HCT116 (cell line): ENCODE results near the gene WSB1. TPM values are rescaled to one million over a fixed set of nuclear protein-coding genes. Genes with fewer than 3 reads are reported as not detected.

Experiments used
- ATAC-seq: fragments of 200-7000 bp; cut with Tn5 transposase; 2 replicates; pipeline ENCODE4 v1.9.1; 2020; ENCODE audit warnings: mild to moderate bottlenecking, moderate library complexity
- BruUV-seq: library from RNA; stranded (reverse); fragments of 400-500 nt; replicated peaks from 2 replicates; lab custom pipeline; 2021; lab: Mats Ljungman, UMichigan
- CTCF ChIA-PET: fragments of 300-600 bp; sonication (Branson Sonifier 250); formaldehyde crosslinking; loops from one replicate; lab custom pipeline; 2021; ENCODE audit warnings: antibody characterized with exemption; lab: Charles Lee
- POLR2A ChIA-PET: fragments of 300-600, 350-600 bp; sonication (Branson Sonifier 250); formaldehyde crosslinking; loops from one replicate; lab custom pipeline; 2021; ENCODE audit warnings: antibody characterized with exemption; lab: Charles Lee
- RAD21 ChIA-PET, 2 experiments: fragments of 300-600 bp; sonication (Branson Sonifier 250); formaldehyde crosslinking; loops; one replicate each; lab custom pipeline; 2023; ENCODE audit warnings: low total read pairs in 2 of 2; ENCODE audit not compliant: uncharacterized antibody in 2 of 2, unreplicated experiment in 2 of 2, low non-redundant PET in 1 of 2; lab: Charles Lee
- DNase-seq: peaks from one replicate; pipeline ENCODE4 v3.0.0-alpha.2; 2010; ENCODE audit warnings: low read depth, low spot score
- H2AFZ ChIP-seq: fragments of 200-600 bp; shearing (Covaris generic), sonication (generic); 2 replicates; pipeline ENCODE4 v1.6.1; 2017; ENCODE audit warnings: low read depth, mixed run types, mixed read lengths, antibody characterized with exemption, low read length; ENCODE audit not compliant: poor library complexity, severe bottlenecking
- H3K27ac ChIP-seq: 2 replicates; pipeline ENCODE4 v1.5.1; 2012; ENCODE audit warnings: low read depth, low read length
- H3K27me3 ChIP-seq: fragments of 200-600 bp; sonication (generic); 2 replicates; pipeline ENCODE4 v1.6.1; 2016; ENCODE audit warnings: mixed run types, low read length, mixed read lengths; ENCODE audit not compliant: insufficient read depth
- H3K36me3 ChIP-seq, 2 experiments: fragments of 200-500 bp in 1 of 2; fragments of 200-600 bp in 1 of 2; sonication (Bioruptor generic) in 1 of 2; sonication (generic) in 1 of 2; 2 replicates each; pipeline versions ENCODE4 v1.5.1 to v1.6.1; 2014 to 2016; ENCODE audit warnings: low read length in 2 of 2, inconsistent platforms in 1 of 2, mixed read lengths in 1 of 2, mixed run types in 1 of 2; ENCODE audit not compliant: insufficient read depth in 2 of 2, control insufficient read depth in 1 of 2
- H3K4me1 ChIP-seq, 2 experiments: fragments of 200-600 bp in 1 of 2; sonication (generic) in 1 of 2; 2 replicates each; pipeline versions ENCODE4 v1.5.1 to v1.6.1; 2012 to 2017; ENCODE audit warnings: low read length in 2 of 2, inconsistent platforms in 1 of 2, mild to moderate bottlenecking in 1 of 2, mixed read lengths in 1 of 2, mixed run types in 1 of 2, moderate library complexity in 1 of 2; ENCODE audit not compliant: insufficient read depth in 2 of 2, control insufficient read depth in 1 of 2
- H3K4me2 ChIP-seq: fragments of 200-600 bp; sonication (generic); 2 replicates; pipeline ENCODE4 v1.6.1; 2017; ENCODE audit warnings: mixed run types, low read length, mixed read lengths
- H3K4me3 ChIP-seq, 2 experiments: fragments of 200-600 bp in 1 of 2; sonication (generic) in 1 of 2; replicated peaks in 1 of 2; 2 replicates each; pipeline ENCODE4 v1.5.1; 2011 to 2016; ENCODE audit warnings: low read length in 2 of 2, control low read depth in 1 of 2, low read depth in 1 of 2, mild to moderate bottlenecking in 1 of 2, mixed read lengths in 1 of 2, mixed run types in 1 of 2
- H3K79me2 ChIP-seq: fragments of 200-600 bp; sonication (generic); 2 replicates; pipeline ENCODE4 v1.6.1; 2017; ENCODE audit warnings: mild to moderate bottlenecking, mixed run types, low read length, moderate library complexity, mixed read lengths; ENCODE audit not compliant: insufficient read depth
- H3K9ac ChIP-seq: fragments of 200-600 bp; sonication (generic); 2 replicates; pipeline ENCODE4 v1.6.1; 2016; ENCODE audit warnings: low read length, mixed read lengths
- H3K9me2 ChIP-seq: fragments of 200-600 bp; sonication (generic), shearing (Covaris generic); 2 replicates; pipeline ENCODE4 v1.6.1; 2017; ENCODE audit warnings: mixed run types, mild to moderate bottlenecking, moderate library complexity; ENCODE audit not compliant: insufficient read depth
- H3K9me3 ChIP-seq, 2 experiments: fragments of 200-500 bp in 1 of 2; fragments of 200-600 bp in 1 of 2; sonication (Bioruptor generic) in 1 of 2; sonication (generic) in 1 of 2; 2 replicates each; pipeline ENCODE4 v1.6.1; 2014 to 2017; ENCODE audit warnings: low read length in 2 of 2, mixed read lengths in 2 of 2, inconsistent platforms in 1 of 2, low read depth in 1 of 2, mild to moderate bottlenecking in 1 of 2, mixed run types in 1 of 2, moderate library complexity in 1 of 2; ENCODE audit not compliant: control insufficient read depth in 1 of 2, insufficient read depth in 1 of 2
- H4K20me1 ChIP-seq: fragments of 200-600 bp; sonication (generic), shearing (Covaris generic); 2 replicates; pipeline ENCODE4 v1.6.1; 2017; ENCODE audit warnings: mixed run types, mild to moderate bottlenecking, moderate library complexity; ENCODE audit not compliant: insufficient read depth
- CBX3 ChIP-seq: IDR thresholded peaks from 2 replicates; pipeline ENCODE4 v1.6.1; 2012; ENCODE audit warnings: low read depth
- CEBPB ChIP-seq: IDR thresholded peaks from 2 replicates; pipeline ENCODE4 v1.6.1; 2012; ENCODE audit warnings: low read depth
- EGR1 ChIP-seq: IDR thresholded peaks from 2 replicates; pipeline ENCODE4 v1.6.1; 2012; ENCODE audit warnings: low read depth
- ELF1 ChIP-seq: IDR thresholded peaks from 2 replicates; pipeline ENCODE4 v1.6.1; 2012; ENCODE audit warnings: low read depth, borderline replicate concordance
- EZH2 ChIP-seq: fragments of 200-600 bp; sonication (generic); IDR thresholded peaks from 2 replicates; pipeline ENCODE4 v1.6.1; 2017; ENCODE audit warnings: antibody characterized with exemption, mixed run types
- FOSL1 ChIP-seq: IDR thresholded peaks from 2 replicates; pipeline ENCODE4 v1.6.1; 2012; ENCODE audit warnings: low read depth
- JUND ChIP-seq: IDR thresholded peaks from 2 replicates; pipeline ENCODE4 v1.6.1; 2012
- MAX ChIP-seq: IDR thresholded peaks from 2 replicates; pipeline ENCODE4 v1.6.1; 2012
- POLR2A ChIP-seq: IDR thresholded peaks from 2 replicates; pipeline ENCODE4 v1.7.0; 2011; ENCODE audit warnings: borderline replicate concordance; ENCODE audit not compliant: insufficient read depth, insufficient read length; ENCODE audit errors: extremely low read depth
- POLR2AphosphoS5 ChIP-seq: IDR thresholded peaks from 2 replicates; pipeline ENCODE4 v1.6.1; 2011; ENCODE audit warnings: mild to moderate bottlenecking, low read depth, low read length, moderate library complexity
- RAD21 ChIP-seq: IDR thresholded peaks from 2 replicates; pipeline ENCODE4 v1.6.1; 2012; ENCODE audit warnings: low read depth, mild to moderate bottlenecking
- REST ChIP-seq: IDR thresholded peaks from 2 replicates; pipeline ENCODE4 v1.6.1; 2012; ENCODE audit warnings: low read depth
- SIN3A ChIP-seq: IDR thresholded peaks from 2 replicates; pipeline ENCODE4 v1.6.1; 2012; ENCODE audit warnings: low read depth
- SRF ChIP-seq: IDR thresholded peaks from 2 replicates; pipeline ENCODE4 v1.6.1; 2012; ENCODE audit warnings: low read depth
- YY1 ChIP-seq: IDR thresholded peaks from 2 replicates; pipeline ENCODE4 v1.6.1; 2011; ENCODE audit warnings: low read length, low read depth, moderate library complexity, mild to moderate bottlenecking; ENCODE audit not compliant: insufficient replicate concordance; ENCODE audit errors: extremely low read depth
- ZBTB33 ChIP-seq: IDR thresholded peaks from 2 replicates; pipeline ENCODE4 v1.6.1; 2011; ENCODE audit warnings: mild to moderate bottlenecking, low read length, moderate library complexity; ENCODE audit not compliant: insufficient replicate concordance; ENCODE audit errors: extremely low read depth
- ZNF274 ChIP-seq: fragments of 200-500 bp; sonication (Bioruptor generic); IDR thresholded peaks from 2 replicates; pipeline ENCODE4 v1.6.1; 2014; ENCODE audit warnings: mild to moderate bottlenecking, low read depth, low read length, inconsistent platforms
- intact Hi-C: fragments of 100-400 bp; cut with micrococcal nuclease; formaldehyde crosslinking; loops from 2 replicates; pipeline ENCODE4 v1.10.0; 2022
- total RNA-seq: library from RNA; stranded (reverse); gene quantifications from one replicate; pipeline ENCODE4 v1.2.1, GENCODE V29; 2021; ENCODE audit not compliant: unreplicated experiment

WSB1 gene
- total RNA-seq, 1 experiment from 2014 or later: 88.0 TPM

GRCh38 chr17:27354491-27355081, 60.7 kb downstream of the WSB1 start (continued):
- TF ChIP-seq ZBTB33: no peak
- no peak for TF ChIP-seq FOSL1

GRCh38 chr17:27355419-27355818, 61.5 kb downstream of the WSB1 start:
- no peak for DNase-seq
- H3K36me3 ChIP-seq: no peaks in the 10 kb centered on the region
- ChIA-PET POLR2A (no interaction called here), RAD21 (interaction anchor here in 1 of 2 experiments (2.4 kb wide), 1 partner anchor 246 kb away, joined by 7 read pairs; no protein-coding TSS in a partner anchor), CTCF (interaction anchor here (2.2 kb wide), 1 partner anchor 246 kb away, joined by 27 read pairs; no protein-coding TSS in a partner anchor)
- no peaks in the 10 kb centered on the region for H4K20me1 ChIP-seq
- H3K9me2 ChIP-seq: no peaks in the 10 kb centered on the region
- peaks cover 14 to 32% of the 10 kb centered on the region in 2 experiments for H3K4me1 ChIP-seq
- peaks cover 26% of the 10 kb centered on the region for H3K79me2 ChIP-seq
- TF ChIP-seq RAD21: no peak
- TF ChIP-seq ZNF274: no peak
- no peak for TF ChIP-seq SIN3A
- TF ChIP-seq POLR2AphosphoS5: no peak
- no peak for TF ChIP-seq EGR1
- TF ChIP-seq CBX3: no peak
- no peak for TF ChIP-seq ELF1
- TF ChIP-seq JUND: no peak
- TF ChIP-seq ZBTB33: no peak
- no peak for TF ChIP-seq SRF
- TF ChIP-seq REST: no peak
- TF ChIP-seq EZH2: no peak
- no peak for TF ChIP-seq POLR2A
- no peak for TF ChIP-seq MAX
- TF ChIP-seq YY1: no peak
- TF ChIP-seq CEBPB: no peak
- no peak overlapping the region for H3K9ac ChIP-seq
- H3K9me3 ChIP-seq: no peaks in the 10 kb centered on the region
- H2AFZ ChIP-seq: no peak overlapping the region
- no peak for ATAC-seq
- intact Hi-C loops: no loop called here
- no TSS peak for BruUV-seq
- no peak overlapping the region for H3K4me3 ChIP-seq
- H3K27me3 ChIP-seq: no peaks in the 10 kb centered on the region
- no peak overlapping the region for H3K27ac ChIP-seq
- no peak overlapping the region for H3K4me2 ChIP-seq
